ENCODE results near the gene COA7.

DNA sequence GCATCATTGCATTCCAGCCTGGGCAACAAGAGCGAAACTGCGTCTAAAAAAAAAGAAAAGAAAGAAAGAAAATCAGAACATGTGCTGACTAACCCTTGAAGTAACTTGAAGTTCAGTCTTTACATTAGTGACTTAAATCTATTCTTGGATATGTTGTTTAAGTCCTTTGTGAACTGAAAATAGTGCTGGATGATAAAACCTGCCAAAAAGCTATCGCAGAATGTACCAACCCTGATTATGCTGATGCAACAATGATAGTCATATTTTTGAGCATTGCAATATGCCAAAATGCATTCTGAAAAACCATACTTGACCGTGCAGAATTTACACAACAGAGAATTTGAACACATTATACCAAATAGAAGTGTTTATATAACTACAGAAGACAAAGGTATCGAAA lies 34.4 kb downstream of the COA7 start:
- TF ChIP-seq EGR1 (IDR thresholded peaks at IDR 0.05; ENCODE audit: low read depth in 2 of 2) (no peak), TAF1 (conservative IDR thresholded peaks at IDR 0.05) (no peak), JUND (IDR thresholded peaks at IDR 0.05) (no peak), YY1 (IDR thresholded peaks at IDR 0.05) (no peak), GABPA (IDR thresholded peaks at IDR 0.05 in 1 of 2, conservative IDR thresholded peaks at IDR 0.05 in 1 of 2) (no peak)
- TF ChIP-seq, protein P1, sequence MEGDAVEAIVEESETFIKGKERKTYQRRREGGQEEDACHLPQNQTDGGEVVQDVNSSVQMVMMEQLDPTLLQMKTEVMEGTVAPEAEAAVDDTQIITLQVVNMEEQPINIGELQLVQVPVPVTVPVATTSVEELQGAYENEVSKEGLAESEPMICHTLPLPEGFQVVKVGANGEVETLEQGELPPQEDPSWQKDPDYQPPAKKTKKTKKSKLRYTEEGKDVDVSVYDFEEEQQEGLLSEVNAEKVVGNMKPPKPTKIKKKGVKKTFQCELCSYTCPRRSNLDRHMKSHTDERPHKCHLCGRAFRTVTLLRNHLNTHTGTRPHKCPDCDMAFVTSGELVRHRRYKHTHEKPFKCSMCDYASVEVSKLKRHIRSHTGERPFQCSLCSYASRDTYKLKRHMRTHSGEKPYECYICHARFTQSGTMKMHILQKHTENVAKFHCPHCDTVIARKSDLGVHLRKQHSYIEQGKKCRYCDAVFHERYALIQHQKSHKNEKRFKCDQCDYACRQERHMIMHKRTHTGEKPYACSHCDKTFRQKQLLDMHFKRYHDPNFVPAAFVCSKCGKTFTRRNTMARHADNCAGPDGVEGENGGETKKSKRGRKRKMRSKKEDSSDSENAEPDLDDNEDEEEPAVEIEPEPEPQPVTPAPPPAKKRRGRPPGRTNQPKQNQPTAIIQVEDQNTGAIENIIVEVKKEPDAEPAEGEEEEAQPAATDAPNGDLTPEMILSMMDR (IDR thresholded peaks at IDR 0.05; ENCODE audit: low read depth, low read length, missing input control): no peak
- TF ChIP-seq, protein P2, sequence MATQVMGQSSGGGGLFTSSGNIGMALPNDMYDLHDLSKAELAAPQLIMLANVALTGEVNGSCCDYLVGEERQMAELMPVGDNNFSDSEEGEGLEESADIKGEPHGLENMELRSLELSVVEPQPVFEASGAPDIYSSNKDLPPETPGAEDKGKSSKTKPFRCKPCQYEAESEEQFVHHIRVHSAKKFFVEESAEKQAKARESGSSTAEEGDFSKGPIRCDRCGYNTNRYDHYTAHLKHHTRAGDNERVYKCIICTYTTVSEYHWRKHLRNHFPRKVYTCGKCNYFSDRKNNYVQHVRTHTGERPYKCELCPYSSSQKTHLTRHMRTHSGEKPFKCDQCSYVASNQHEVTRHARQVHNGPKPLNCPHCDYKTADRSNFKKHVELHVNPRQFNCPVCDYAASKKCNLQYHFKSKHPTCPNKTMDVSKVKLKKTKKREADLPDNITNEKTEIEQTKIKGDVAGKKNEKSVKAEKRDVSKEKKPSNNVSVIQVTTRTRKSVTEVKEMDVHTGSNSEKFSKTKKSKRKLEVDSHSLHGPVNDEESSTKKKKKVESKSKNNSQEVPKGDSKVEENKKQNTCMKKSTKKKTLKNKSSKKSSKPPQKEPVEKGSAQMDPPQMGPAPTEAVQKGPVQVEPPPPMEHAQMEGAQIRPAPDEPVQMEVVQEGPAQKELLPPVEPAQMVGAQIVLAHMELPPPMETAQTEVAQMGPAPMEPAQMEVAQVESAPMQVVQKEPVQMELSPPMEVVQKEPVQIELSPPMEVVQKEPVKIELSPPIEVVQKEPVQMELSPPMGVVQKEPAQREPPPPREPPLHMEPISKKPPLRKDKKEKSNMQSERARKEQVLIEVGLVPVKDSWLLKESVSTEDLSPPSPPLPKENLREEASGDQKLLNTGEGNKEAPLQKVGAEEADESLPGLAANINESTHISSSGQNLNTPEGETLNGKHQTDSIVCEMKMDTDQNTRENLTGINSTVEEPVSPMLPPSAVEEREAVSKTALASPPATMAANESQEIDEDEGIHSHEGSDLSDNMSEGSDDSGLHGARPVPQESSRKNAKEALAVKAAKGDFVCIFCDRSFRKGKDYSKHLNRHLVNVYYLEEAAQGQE (IDR thresholded peaks at IDR 0.05): no peak
- TF ChIP-seq, protein P3, sequence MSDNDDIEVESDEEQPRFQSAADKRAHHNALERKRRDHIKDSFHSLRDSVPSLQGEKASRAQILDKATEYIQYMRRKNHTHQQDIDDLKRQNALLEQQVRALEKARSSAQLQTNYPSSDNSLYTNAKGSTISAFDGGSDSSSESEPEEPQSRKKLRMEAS (IDR thresholded peaks at IDR 0.05): no peak
